H1 (cell line): Measurements from ENCODE around the gene NECTIN1. TPM values are rescaled to one million over a fixed set of nuclear protein-coding genes. Genes with fewer than 3 reads are reported as not detected.
A peak's percentile ranks its signal among the peaks of the same experiment; 100 is the strongest.

ENCODE experiments used
- CTCF ChIA-PET: fragments of 300-600 bp; sonication (Branson Sonifier 250); formaldehyde crosslinking; loops from one replicate; lab custom pipeline; 2021; ENCODE audit not compliant: partially characterized antibody; lab: Charles Lee
- POLR2A ChIA-PET: fragments of 300-600 bp; sonication (Branson Sonifier 250); formaldehyde crosslinking; loops from one replicate; lab custom pipeline; 2021; ENCODE audit warnings: inconsistent platforms; ENCODE audit not compliant: partially characterized antibody; lab: Charles Lee
- DNase-seq, 2 experiments: peaks; one replicate each; pipeline versions ENCODE4 v3.0.0 to v3.0.0-alpha.2; 2010 to 2022; ENCODE audit warnings: low spot score in 2 of 2, low read depth in 1 of 2, mixed read lengths in 1 of 2
- FAIRE-seq: peaks from 2 replicates; lab custom pipeline; 2011; peaks lifted over from hg19 to GRCh38; lab: Jason Lieb, UNC
- H2AFZ ChIP-seq: 2 replicates; pipeline ENCODE4 v1.8.1; 2012; ENCODE audit warnings: low read length, inconsistent platforms
- H2AK5ac ChIP-seq: 2 replicates; pipeline ENCODE4 v1.6.1; 2013; ENCODE audit warnings: low read depth, low read length
- H2BK120ac ChIP-seq: replicated peaks from 2 replicates; pipeline ENCODE3; 2013; ENCODE audit warnings: low read depth, low read length, inconsistent platforms
- H2BK12ac ChIP-seq: 2 replicates; pipeline ENCODE4 v1.6.1; 2013; ENCODE audit warnings: low read depth, low read length
- H2BK15ac ChIP-seq: 2 replicates; pipeline ENCODE4 v1.6.1; 2013; ENCODE audit warnings: low read length
- H2BK20ac ChIP-seq: 2 replicates; pipeline ENCODE4 v1.6.1; 2013; ENCODE audit warnings: low read length
- H2BK5ac ChIP-seq: 2 replicates; pipeline ENCODE4 v1.6.1; 2013; ENCODE audit warnings: low read depth, low read length
- H3K14ac ChIP-seq: 2 replicates; pipeline ENCODE4 v1.6.1; 2013; ENCODE audit warnings: inconsistent platforms; ENCODE audit not compliant: insufficient read length
- H3K18ac ChIP-seq: 2 replicates; pipeline ENCODE4 v1.6.1; 2013; ENCODE audit warnings: low read length; ENCODE audit errors: extremely low read depth
- H3K23ac ChIP-seq: 2 replicates; pipeline ENCODE4 v1.6.1; 2013; ENCODE audit warnings: inconsistent platforms; ENCODE audit not compliant: insufficient read length
- H3K23me2 ChIP-seq: 2 replicates; pipeline ENCODE4 v1.6.1; 2013; ENCODE audit warnings: low read depth, low read length
- H3K27ac ChIP-seq: 2 replicates; pipeline ENCODE4 v1.6.1; 2011; ENCODE audit warnings: low read depth, low read length, inconsistent platforms
- H3K27me3 ChIP-seq, 4 experiments: replicated peaks in 1 of 4; 1 replicate in 1 of 4; 2 replicates in 3 of 4; pipeline versions ENCODE4 v1.6.1 to v1.8.1; 2011 to 2013; ENCODE audit warnings: low read length in 3 of 4, mild to moderate bottlenecking in 3 of 4, inconsistent platforms in 2 of 4, mixed read lengths in 2 of 4, moderate library complexity in 1 of 4; ENCODE audit not compliant: control insufficient read depth in 3 of 4, insufficient read depth in 3 of 4; ENCODE audit errors: extremely low read depth in 1 of 4
- H3K36me3 ChIP-seq, 4 experiments: 2 replicates each; pipeline versions ENCODE4 v1.6.1 to v1.8.1; 2011 to 2013; ENCODE audit warnings: mild to moderate bottlenecking in 4 of 4, low read length in 3 of 4, moderate library complexity in 2 of 4, control low read depth in 1 of 4, inconsistent platforms in 1 of 4; ENCODE audit not compliant: insufficient read depth in 4 of 4, control insufficient read depth in 2 of 4
- H3K4ac ChIP-seq: replicated peaks from 2 replicates; pipeline ENCODE3; 2013; ENCODE audit warnings: low read length, low read depth, mixed read lengths, inconsistent platforms; ENCODE audit not compliant: insufficient read length
- H3K4me1 ChIP-seq, 4 experiments: replicated peaks in 1 of 4; 1 replicate in 1 of 4; 2 replicates in 3 of 4; pipeline versions ENCODE4 v1.6.1 to v1.8.1; 2011 to 2013; ENCODE audit warnings: low read length in 3 of 4, inconsistent platforms in 2 of 4, mixed read lengths in 1 of 4; ENCODE audit not compliant: insufficient read depth in 4 of 4, control insufficient read depth in 3 of 4
- H3K4me2 ChIP-seq, 2 experiments: 2 replicates each; pipeline versions ENCODE4 v1.6.1 to v1.8.1; 2011 to 2013; ENCODE audit warnings: low read depth in 2 of 2, low read length in 2 of 2, control low read depth in 1 of 2, inconsistent platforms in 1 of 2, mild to moderate bottlenecking in 1 of 2; ENCODE audit not compliant: insufficient read depth in 1 of 2
- H3K4me3 ChIP-seq, 4 experiments: fragments of 200-600, 300-600 bp in 1 of 4; sonication (generic), shearing (Covaris generic), sonication (Bioruptor Twin) in 1 of 4; 2 replicates each; pipeline versions ENCODE4 v1.5.1 to v1.8.1; 2011 to 2016; ENCODE audit warnings: low read length in 4 of 4, low read depth in 3 of 4, control low read depth in 2 of 4, inconsistent platforms in 2 of 4, mild to moderate bottlenecking in 2 of 4, mixed read lengths in 1 of 4, moderate library complexity in 1 of 4; ENCODE audit not compliant: insufficient read depth in 2 of 4; ENCODE audit errors: extremely low read depth in 1 of 4
- H3K56ac ChIP-seq: replicated peaks from 2 replicates; pipeline ENCODE3; 2013; ENCODE audit warnings: low read depth, mild to moderate bottlenecking, mixed read lengths, low read length, inconsistent platforms; ENCODE audit not compliant: insufficient read length
- H3K79me1 ChIP-seq: 2 replicates; pipeline ENCODE4 v1.6.1; 2013; ENCODE audit warnings: low read depth, low read length, control low read depth
- H3K79me2 ChIP-seq, 2 experiments: 2 replicates each; pipeline versions ENCODE4 v1.6.1 to v1.8.1; 2012 to 2013; ENCODE audit warnings: low read length in 2 of 2, mild to moderate bottlenecking in 2 of 2, inconsistent platforms in 1 of 2; ENCODE audit not compliant: insufficient read depth in 2 of 2, control insufficient read depth in 1 of 2
- H3K9ac ChIP-seq, 4 experiments: replicated peaks in 1 of 4; 1 replicate in 1 of 4; 2 replicates in 3 of 4; pipeline versions ENCODE4 v1.6.1 to v1.8.1; 2011 to 2013; ENCODE audit warnings: low read depth in 3 of 4, low read length in 3 of 4, control low read depth in 2 of 4, mild to moderate bottlenecking in 2 of 4, moderate library complexity in 2 of 4, inconsistent platforms in 1 of 4; ENCODE audit errors: extremely low read depth in 1 of 4
- H3K9me3 ChIP-seq, 2 experiments: 2 replicates each; pipeline versions ENCODE4 v1.6.1 to v1.8.1; 2012 to 2013; ENCODE audit warnings: mild to moderate bottlenecking in 2 of 2, moderate library complexity in 2 of 2, control low read depth in 1 of 2, inconsistent platforms in 1 of 2, low read depth in 1 of 2, low read length in 1 of 2, mixed read lengths in 1 of 2; ENCODE audit not compliant: insufficient read depth in 2 of 2
- H4K20me1 ChIP-seq, 2 experiments: replicated peaks in 1 of 2; 2 replicates each; pipeline versions ENCODE3 to v1.8.1; 2011 to 2013; ENCODE audit warnings: inconsistent platforms in 2 of 2, low read length in 2 of 2, mild to moderate bottlenecking in 1 of 2; ENCODE audit not compliant: insufficient read depth in 2 of 2, control insufficient read depth in 1 of 2
- H4K5ac ChIP-seq: 2 replicates; pipeline ENCODE4 v1.6.1; 2013; ENCODE audit warnings: low read length, low read depth, mixed read lengths, inconsistent platforms; ENCODE audit not compliant: insufficient read length
- H4K8ac ChIP-seq: 2 replicates; pipeline ENCODE4 v1.8.0; 2013; ENCODE audit warnings: mild to moderate bottlenecking, moderate library complexity, low read length, inconsistent platforms; ENCODE audit not compliant: insufficient read depth; ENCODE audit errors: extremely low read depth
- H4K91ac ChIP-seq: replicated peaks from 2 replicates; pipeline ENCODE3; 2013; ENCODE audit warnings: low read length, mixed read lengths, inconsistent platforms; ENCODE audit not compliant: insufficient read length
- BACH1 ChIP-seq: IDR thresholded peaks from 2 replicates; pipeline ENCODE4 v1.6.1; 2012; ENCODE audit warnings: low read length, improper control_type of control experiment
- WGBS, 2 experiments: shearing (Covaris generic) in 1 of 2; methylation state at CpG; one replicate each; pipeline versions ENCODE4 v1.1.6 to v1.1.7; 2013 to 2015; ENCODE audit warnings: low lambda C conversion rate in 2 of 2, mixed read lengths in 2 of 2, inconsistent platforms in 1 of 2, low coverage in 1 of 2, missing lambda C conversion rate in 1 of 2; ENCODE audit not compliant: insufficient replicate concordance in 2 of 2, insufficient coverage in 1 of 2, insufficient read length in 1 of 2; ENCODE audit errors: extremely low coverage in 1 of 2, missing lambda C conversion rate in 1 of 2; 5-methylcytosine and 5-hydroxymethylcytosine counted together
- polyA plus RNA-seq, 7 experiments: library from polyadenylated mRNA; depleted of rRNA in 3 of 7; stranded (reverse) in 5 of 7; unstranded in 2 of 7; fragments of >200 nt in 5 of 7; fragments of 200-250 nt in 2 of 7; gene quantifications; 1 replicate in 5 of 7; 2 replicates in 1 of 7; 4 replicates in 1 of 7; pipeline versions ENCODE4 v1.2.1 to v1.2.3, GENCODE V29; 2011 to 2013; ENCODE audit warnings: missing spikeins in 2 of 7, mixed read lengths in 2 of 7
- total RNA-seq: library from RNA; stranded (reverse); fragmentation: NEBNext Ultra II Directional; extraction: Animal tissue kit (Norgen Biotek cat#: 25700); gene quantifications from 2 replicates; pipeline ENCODE4 v1.2.1, GENCODE V29; 2021
- TF ChIP-seq, protein P1 (sequence below): IDR thresholded peaks from 2 replicates; pipeline ENCODE4 v1.6.1; 2011; ENCODE audit warnings: low read depth, mild to moderate bottlenecking, low read length; ENCODE audit not compliant: insufficient read depth

Gene NECTIN1
- total and polyA plus RNA-seq, 2 of the 8 experiments (the other 6 are each of a cell fraction or from before 2014, with no cell fraction given), result 43.2 to 97.7 TPM

DNA sequence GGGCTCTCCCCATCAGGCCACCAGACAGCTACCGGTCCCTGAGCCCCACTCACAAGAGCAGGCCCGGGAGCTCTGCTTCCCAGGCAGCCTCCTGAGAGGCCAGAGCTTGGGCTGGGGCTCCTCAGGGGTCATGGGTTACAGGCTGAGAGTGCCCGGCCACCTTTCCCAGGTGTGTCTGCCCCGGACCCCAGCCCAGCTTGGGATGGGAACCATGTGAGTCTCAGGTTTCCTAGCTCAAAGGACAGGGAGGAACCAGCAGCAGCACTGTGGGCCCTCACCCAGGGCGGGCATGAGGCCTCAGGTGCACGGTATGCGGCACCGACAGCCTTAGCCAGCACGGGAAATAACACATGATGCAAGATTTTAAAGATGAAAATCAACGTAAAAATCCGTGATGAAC lies 90.1 kb downstream of the NECTIN1 start:
- Histone ChIP-seq H4K5ac (no peak overlapping the region), H4K20me1 (no peaks in the 10 kb centered on the region), H3K27ac (no peak overlapping the region), H3K27me3 (no peaks in the 10 kb centered on the region; a peak in 1 of 7 replicates), H4K8ac (no peak overlapping the region), H3K9me3 (no peaks in the 10 kb centered on the region), H3K18ac (no peak overlapping the region), H4K91ac (no peak overlapping the region), H3K4me3 (no peak overlapping the region), H2AFZ (no peak overlapping the region), H3K14ac (no peak overlapping the region), H2BK12ac (no peak overlapping the region), H3K4ac (no peak overlapping the region), H2BK20ac (no peak overlapping the region), H3K9ac (no peak overlapping the region), H3K36me3 (no peaks in the 10 kb centered on the region), H2AK5ac (no peak overlapping the region), H3K4me2 (no peak overlapping the region), H3K79me2 (no peaks in the 10 kb centered on the region), H2BK15ac (peak overlapping the region; percentile 61; the same call in 1 of the 2 replicates), H3K56ac (no peak overlapping the region), H2BK120ac (no peak overlapping the region), H3K79me1 (no peaks in the 10 kb centered on the region), H3K23ac (no peak overlapping the region), H2BK5ac (no peak overlapping the region), H3K23me2 (no peaks in the 10 kb centered on the region), H3K4me1 (no peaks in the 10 kb centered on the region; a peak in 1 of 7 replicates)
- ChIA-PET CTCF (interaction anchor here (0.6 to 19.1 kb wide), 16 partner anchors 8 to 470 kb away, joined by 3 to 245 read pairs (median 4); partner anchors contain the start of gene NECTIN1), POLR2A (no interaction called here)
- no peak for DNase-seq
- TF ChIP-seq, protein P1, sequence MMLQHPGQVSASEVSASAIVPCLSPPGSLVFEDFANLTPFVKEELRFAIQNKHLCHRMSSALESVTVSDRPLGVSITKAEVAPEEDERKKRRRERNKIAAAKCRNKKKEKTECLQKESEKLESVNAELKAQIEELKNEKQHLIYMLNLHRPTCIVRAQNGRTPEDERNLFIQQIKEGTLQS, result no peak
- no peak for TF ChIP-seq BACH1
- 83% methylated on average over 11 of the region's 11 CpGs; no CpG with 5 or more reads in 1 of the 2 experiments for WGBS, 2 experiments
- FAIRE-seq, result no peak
